NB4 (cell line): Measurements from ENCODE around the gene UGT1A6.

Experiments used
- CTCF ChIP-seq: IDR thresholded peaks from one replicate; pipeline ENCODE4 v1.5.1; 2012; ENCODE audit warnings: low read depth, low read length
- MAX ChIP-seq: IDR thresholded peaks from 2 replicates; pipeline ENCODE4 v1.6.1; 2011; ENCODE audit warnings: low read depth, low read length
- MYC ChIP-seq: IDR thresholded peaks from 2 replicates; pipeline ENCODE4 v1.6.1; 2011; ENCODE audit warnings: low read depth, low read length
- POLR2A ChIP-seq: IDR thresholded peaks from 2 replicates; pipeline ENCODE4 v1.6.1; 2011; ENCODE audit warnings: mild to moderate bottlenecking; ENCODE audit not compliant: insufficient read length; ENCODE audit errors: extremely low read depth

GRCh38 chr2:233780771-233781170 is 88.1 kb downstream of the UGT1A6 start:
- TF ChIP-seq CTCF, result no peak
- TF ChIP-seq POLR2A, result no peak
- no peak for TF ChIP-seq MAX
- TF ChIP-seq MYC, result no peak
